ENCODE results near the gene NDUFB8. TPM values are rescaled to one million over a fixed set of nuclear protein-coding genes. Genes with fewer than 3 reads are reported as not detected.

The NDUFB8 gene
- total and polyA plus RNA-seq, 2 donors (not counting 3 experiments of a cell fraction or from before 2014, with no cell fraction given) = 193 to 526 TPM

DNA sequence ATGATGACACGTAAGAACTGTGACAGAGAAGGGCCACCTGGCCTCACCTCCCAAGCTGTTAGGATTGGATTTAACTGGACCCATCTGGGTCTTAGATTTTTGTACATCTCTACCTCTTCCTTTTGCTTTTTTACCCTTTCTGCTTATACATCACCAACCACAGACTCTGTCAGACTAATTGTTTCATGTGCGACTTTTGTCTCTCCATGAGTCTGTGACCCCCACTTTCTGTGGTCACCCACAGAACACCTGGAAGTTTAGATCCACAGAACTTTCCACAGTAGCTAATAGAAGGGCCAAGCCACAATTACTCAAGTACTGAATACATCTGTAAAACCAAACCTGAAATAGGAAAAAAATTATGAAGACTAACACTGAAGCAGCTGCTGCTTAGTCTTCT lies 33.1 kb downstream of the NDUFB8 start:
- Histone ChIP-seq H3K4me1 (ENCODE audit: control insufficient read depth, extremely low read depth, insufficient read depth, low read length) (no peaks in the 10 kb centered on the region), H3K4me2 (ENCODE audit: insufficient read depth, low read length) (no peak overlapping the region), H3K9ac (replicated peaks; ENCODE audit: extremely low read depth, insufficient read depth, low read length) (no peak overlapping the region), H3K9me1 (replicated peaks; ENCODE audit: control insufficient read depth, extremely low read depth, insufficient read depth, low read length) (no peaks in the 10 kb centered on the region), H3K27me3 (ENCODE audit: control insufficient read depth in 2 of 2, insufficient read depth in 2 of 2, low read length in 2 of 2) (no peaks in the 10 kb centered on the region), H4K20me1 (replicated peaks; ENCODE audit: control insufficient read depth, extremely low read depth, insufficient read depth, low read length) (no peaks in the 10 kb centered on the region), H3K79me2 (ENCODE audit: control insufficient read depth, insufficient read depth, low read length) (no peaks in the 10 kb centered on the region), H2AFZ (ENCODE audit: low read depth, low read length) (no peak overlapping the region), H3K36me3 (ENCODE audit: control insufficient read depth in 2 of 2, extremely low read depth in 1 of 2, insufficient read depth in 2 of 2, low read length in 2 of 2) (peaks cover 0 to 8% of the 10 kb centered on the region in 2 experiments), H3K4me3 (replicated peaks in 1 of 3; ENCODE audit: insufficient read depth in 1 of 3, low read depth in 1 of 3, low read length in 3 of 3) (no peak overlapping the region), H3K9me3 (replicated peaks; ENCODE audit: control insufficient read depth, insufficient read depth, low read length) (no peaks in the 10 kb centered on the region), H3K27ac (ENCODE audit: insufficient read depth, low read depth, low read length) (no peak overlapping the region)
- no TSS peak for BruUV-seq (replicated peaks)
- CTCF ChIA-PET = interaction anchor here (0.9 to 4.3 kb wide), 5 partner anchors 8 to 22 kb away, joined by 3 to 37 read pairs (median 11); no protein-coding TSS in a partner anchor
- POLR2A ChIA-PET = no interaction called here
- FAIRE-seq = no peak
- intact Hi-C loops (cut with micrococcal nuclease) (no loop called here), dilution Hi-C loops (cut with MboI; ENCODE audit: extremely low pct_ligation_motif_present, low sequenced_read_pairs) (loop anchor here (10.0 kb wide), 1 partner anchor 62 kb away; no protein-coding TSS in a partner anchor)
- no peak for DNase-seq (ENCODE audit: low read depth, low spot score)
- no peak for TF ChIP-seq POLR2A (IDR thresholded peaks at IDR 0.05; ENCODE audit: low read depth, low read length)
- TF ChIP-seq, protein P1, sequence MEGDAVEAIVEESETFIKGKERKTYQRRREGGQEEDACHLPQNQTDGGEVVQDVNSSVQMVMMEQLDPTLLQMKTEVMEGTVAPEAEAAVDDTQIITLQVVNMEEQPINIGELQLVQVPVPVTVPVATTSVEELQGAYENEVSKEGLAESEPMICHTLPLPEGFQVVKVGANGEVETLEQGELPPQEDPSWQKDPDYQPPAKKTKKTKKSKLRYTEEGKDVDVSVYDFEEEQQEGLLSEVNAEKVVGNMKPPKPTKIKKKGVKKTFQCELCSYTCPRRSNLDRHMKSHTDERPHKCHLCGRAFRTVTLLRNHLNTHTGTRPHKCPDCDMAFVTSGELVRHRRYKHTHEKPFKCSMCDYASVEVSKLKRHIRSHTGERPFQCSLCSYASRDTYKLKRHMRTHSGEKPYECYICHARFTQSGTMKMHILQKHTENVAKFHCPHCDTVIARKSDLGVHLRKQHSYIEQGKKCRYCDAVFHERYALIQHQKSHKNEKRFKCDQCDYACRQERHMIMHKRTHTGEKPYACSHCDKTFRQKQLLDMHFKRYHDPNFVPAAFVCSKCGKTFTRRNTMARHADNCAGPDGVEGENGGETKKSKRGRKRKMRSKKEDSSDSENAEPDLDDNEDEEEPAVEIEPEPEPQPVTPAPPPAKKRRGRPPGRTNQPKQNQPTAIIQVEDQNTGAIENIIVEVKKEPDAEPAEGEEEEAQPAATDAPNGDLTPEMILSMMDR (IDR thresholded peaks at IDR 0.05; ENCODE audit: extremely low read depth in 1 of 2, insufficient read depth in 1 of 2, low read depth in 1 of 2, low read length in 2 of 2) = no peak
- no peak for TF ChIP-seq MYC (IDR thresholded peaks at IDR 0.05; ENCODE audit: low read depth, low read length)
- TF ChIP-seq POLR2AphosphoS5 (IDR thresholded peaks at IDR 0.05; ENCODE audit: insufficient read depth, low read depth, low read length) = no peak
- TF ChIP-seq FOS (IDR thresholded peaks at IDR 0.05; ENCODE audit: borderline replicate concordance, insufficient read depth, low read length) = no peak
- TF ChIP-seq JUN (IDR thresholded peaks at IDR 0.05; ENCODE audit: borderline replicate concordance, insufficient read depth, insufficient read length, low read depth) = no peak
- no peak for TF ChIP-seq EZH2 (IDR thresholded peaks at IDR 0.05; ENCODE audit: borderline replicate concordance, low read depth, low read length, severe bottlenecking)
- TF ChIP-seq GATA2 (IDR thresholded peaks at IDR 0.05; ENCODE audit: insufficient read depth, insufficient read length, low read depth, low read length) = no peak
- TF ChIP-seq MAX (IDR thresholded peaks at IDR 0.05; ENCODE audit: insufficient read depth, insufficient read length) = no peak
